Mammary epithelial cell (primary cell): Measurements from ENCODE around the gene MED27.

Experiments used
- CTCF ChIP-seq, 2 donors: IDR thresholded peaks in 1 of 2; conservative IDR thresholded peaks in 1 of 2; 2 replicates each; pipeline ENCODE4 v1.5.1; 2011 to 2012; ENCODE audit warnings: inconsistent platforms in 2 of 2, low read length in 2 of 2, mild to moderate bottlenecking in 2 of 2, control low read depth in 1 of 2, low read depth in 1 of 2; ENCODE audit not compliant: insufficient read depth in 1 of 2; ENCODE audit errors: extremely low read depth in 1 of 2
- EZH2 ChIP-seq: IDR thresholded peaks from 2 replicates; pipeline ENCODE4 v1.6.1; 2012; ENCODE audit warnings: low read length, inconsistent platforms, borderline replicate concordance

- TF ChIP-seq CTCF (conservative IDR thresholded peaks at IDR 0.05 in 1 of 2, IDR thresholded peaks at IDR 0.05 in 1 of 2; ENCODE audit: extremely low read depth in 1 of 2, insufficient read depth in 1 of 2, low read depth in 1 of 2, low read length in 2 of 2) (no peak), EZH2 (no peak)
These were observed 76.4 kb downstream of the MED27 start for GRCh38 chr9:132003319-132003704.
